ENCODE data around the gene C17orf78.
"Not testable (repeated sequence)": the region's sequence is repeated elsewhere in the genome, so short reads cannot be mapped to it uniquely, and the experiment has no call there.

The C17orf78 gene

DNA sequence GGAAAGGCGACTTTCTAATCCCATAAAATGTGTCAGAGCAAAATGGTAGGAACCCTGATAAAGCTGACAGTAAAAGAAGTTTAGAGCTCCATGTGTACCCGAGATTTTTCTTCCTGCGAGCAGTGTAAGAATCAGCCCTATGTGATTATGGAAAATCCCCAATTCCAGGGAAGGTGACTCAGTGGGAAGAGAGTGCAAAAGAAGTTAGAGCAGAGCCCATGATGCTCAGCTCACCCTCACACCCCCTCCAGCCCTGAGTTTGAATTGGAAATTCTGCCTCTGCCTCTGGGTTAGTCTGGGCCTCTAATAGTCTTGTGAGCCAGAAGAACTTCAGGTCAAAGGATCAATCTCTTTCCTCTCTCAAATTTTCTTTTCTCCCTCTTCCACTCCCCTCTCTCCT lies 12.5 kb downstream of the C17orf78 start:
- ATAC-seq: no peak

DNA sequence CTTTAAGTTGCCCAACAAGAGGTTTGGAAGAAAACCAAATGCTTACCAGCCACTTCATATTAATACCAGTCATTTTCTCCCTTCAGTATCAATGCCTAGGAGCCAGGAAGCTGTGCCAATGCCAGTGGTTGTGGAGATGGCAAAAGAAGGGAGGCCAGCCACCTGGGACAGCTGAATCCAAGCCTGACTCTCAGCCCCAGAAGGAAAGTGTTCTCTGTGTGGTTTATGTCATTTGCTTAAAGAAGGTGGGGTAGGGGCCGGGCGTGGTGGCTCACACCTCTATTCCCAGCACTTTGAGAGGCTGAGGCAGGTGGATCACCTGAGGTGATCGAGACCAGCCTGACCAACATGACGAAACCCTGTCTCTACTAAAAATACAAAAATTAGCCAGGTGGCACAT lies 13.4 kb downstream of the C17orf78 start:
- ATAC-seq: no peak

DNA sequence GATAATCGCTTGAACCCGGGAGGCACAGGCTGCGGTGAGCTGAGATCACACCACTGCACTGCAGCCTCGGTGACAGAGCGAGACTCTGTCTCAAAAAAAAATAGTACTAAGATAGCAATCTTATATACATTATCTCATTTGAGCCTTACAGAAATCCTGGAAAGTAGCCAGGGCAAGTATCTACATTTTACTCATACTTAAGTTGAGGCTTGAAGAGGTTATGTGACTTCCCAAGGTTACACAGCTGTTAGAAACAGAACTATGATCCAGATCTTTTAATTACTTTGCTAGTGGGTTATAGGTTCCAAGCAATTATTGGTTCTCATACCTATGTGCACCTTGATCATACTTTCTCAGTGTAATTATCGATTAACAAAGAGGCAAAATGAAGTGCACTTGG lies 15.4 kb downstream of the C17orf78 start:
- ATAC-seq: no peak

DNA sequence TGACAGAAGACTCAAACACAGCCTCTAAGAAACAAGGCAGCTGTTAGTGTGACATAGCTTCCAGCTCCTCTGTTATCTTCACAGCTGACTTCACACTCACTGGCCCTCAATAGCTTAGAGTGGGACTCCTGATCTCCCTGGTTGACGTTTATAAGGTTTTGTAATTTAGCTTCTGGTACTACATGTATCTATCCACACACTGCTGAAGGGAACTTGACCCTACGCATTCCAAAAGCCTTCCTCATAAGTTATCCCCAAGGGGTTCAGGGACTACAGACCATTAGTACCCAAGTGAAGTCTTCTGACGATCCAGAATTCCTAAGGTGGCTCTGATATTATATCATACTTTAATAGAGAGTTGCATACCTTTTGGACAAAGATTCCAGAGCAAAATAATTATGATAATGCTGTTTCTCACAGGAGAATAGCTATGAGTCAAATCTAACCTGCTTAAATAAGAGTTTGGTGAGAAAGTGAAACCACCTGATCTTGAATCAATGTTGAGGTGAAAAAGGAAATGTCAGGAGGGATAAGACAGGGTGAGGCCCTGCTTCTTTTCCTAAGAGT lies 16.3 kb downstream of the C17orf78 start:
- peak; percentile 65 to 73 for ATAC-seq

DNA sequence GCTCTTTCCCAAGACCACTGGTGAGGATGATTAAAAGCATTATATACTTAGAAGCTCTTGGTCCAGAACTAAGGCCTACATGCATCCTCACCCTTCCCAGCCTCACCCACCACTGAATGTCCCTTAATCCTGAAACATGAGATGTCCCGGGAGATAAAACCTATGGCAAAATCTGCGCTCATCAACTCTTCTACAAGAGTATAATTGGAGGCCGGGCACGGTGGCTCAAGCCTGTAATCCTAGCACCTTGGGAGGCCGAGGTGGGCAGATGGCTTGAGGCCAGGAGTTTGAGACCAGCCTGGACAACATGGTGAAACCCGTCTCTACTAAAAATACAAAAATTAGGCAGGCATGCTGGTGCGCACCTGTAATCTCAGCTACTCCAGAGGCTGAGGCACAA lies 17.6 kb downstream of the C17orf78 start:
- ATAC-seq: no peak

DNA sequence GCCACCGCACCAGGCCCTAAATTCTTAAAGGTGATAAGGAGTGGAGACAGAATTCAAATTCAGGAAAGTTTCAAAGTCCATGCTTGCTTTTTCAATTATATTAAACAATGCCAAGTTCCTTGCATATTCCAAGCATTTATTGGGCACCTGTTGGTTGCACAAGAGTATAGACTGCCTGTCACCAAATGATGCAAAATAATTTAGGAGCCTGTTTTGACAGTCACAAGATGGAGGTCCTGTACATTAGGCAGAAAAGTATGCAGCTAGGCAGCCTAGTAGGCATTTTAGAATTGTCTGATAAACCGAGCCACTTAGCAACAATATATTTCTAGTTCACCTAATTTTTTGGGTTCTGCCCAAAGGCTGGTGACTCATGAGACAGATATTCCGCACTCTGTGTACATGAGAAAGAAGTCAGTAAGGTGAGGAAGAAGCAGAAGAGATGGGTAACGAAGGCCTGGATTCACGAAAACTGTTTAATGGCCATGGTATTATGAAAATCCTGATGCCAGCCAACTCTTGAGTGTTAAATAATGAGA lies 23.5 kb downstream of the C17orf78 start:
- no peak for ATAC-seq

DNA sequence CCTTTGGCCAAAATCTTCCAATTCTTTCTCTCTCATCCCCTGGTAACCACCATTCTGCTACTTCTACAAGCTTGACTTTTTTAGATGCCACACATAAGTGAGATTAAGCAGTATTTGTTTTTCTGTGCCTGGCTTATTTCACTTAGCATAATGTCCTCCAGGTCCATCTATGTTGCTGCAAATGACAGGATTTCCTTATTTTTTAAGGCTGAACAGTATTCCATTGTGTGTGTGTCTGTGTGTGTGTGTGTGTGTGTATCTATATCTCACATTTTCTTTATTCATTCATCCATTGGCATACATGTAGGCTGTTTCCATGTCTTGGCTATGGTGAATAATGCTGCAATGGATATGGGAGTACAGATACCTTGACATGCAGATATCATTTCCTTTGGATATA lies 24.7 kb downstream of the C17orf78 start:
- ATAC-seq: no peak

DNA sequence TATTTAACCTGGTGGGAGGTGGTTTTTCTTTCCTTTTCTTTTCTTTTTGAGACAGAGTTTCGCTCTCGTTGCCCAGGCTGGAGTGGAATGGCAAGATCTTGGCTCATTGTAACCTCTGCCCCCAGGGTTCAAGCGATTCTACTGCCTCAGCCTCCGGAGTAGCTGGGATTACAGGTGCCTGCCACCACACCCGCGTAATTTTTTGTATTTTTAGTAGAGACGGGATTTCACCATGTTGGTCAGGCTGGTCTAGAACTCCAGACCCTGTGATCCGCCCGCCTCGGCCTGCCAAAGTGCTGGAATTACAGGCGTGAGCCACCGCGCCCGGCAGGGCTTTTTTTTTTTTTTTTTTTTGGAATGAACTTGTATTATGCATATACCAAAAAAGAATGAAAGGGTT lies 29.7 kb downstream of the C17orf78 start:
- not testable (repeated sequence) for ATAC-seq

DNA sequence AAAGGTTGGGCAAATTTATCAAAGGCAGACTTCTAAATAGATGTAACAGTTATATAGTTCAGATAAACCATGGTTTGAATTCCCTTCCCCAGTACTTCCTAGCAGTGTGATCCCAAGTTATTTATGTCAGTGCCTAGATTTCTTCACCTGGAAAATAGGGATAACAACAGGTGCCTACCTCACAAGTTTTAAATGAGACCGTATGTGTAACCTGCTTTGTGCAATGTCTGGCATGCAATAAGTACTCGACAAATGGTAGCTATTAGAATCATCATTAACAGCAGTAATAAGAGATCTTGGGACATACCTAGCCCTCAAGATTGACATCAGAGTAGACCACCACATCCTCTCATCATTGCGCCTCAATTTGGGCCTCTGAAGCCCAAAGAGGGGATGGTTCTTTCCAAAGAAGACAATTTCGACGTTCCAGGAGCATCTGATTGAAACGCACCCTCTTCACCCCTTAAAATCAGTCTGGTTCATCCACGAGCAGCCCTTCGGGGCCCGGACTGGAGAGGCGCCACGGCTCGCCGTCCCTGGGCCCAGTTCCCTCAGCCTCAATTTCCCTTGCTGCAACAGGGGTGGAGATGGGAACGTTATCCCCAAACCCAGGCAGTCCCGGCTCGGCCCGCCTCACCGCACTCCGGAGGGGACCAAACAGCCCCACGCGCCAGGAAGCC lies 30.3 kb downstream of the C17orf78 start:
- peak in 1 of 2 donors; percentile 2 for ATAC-seq

DNA sequence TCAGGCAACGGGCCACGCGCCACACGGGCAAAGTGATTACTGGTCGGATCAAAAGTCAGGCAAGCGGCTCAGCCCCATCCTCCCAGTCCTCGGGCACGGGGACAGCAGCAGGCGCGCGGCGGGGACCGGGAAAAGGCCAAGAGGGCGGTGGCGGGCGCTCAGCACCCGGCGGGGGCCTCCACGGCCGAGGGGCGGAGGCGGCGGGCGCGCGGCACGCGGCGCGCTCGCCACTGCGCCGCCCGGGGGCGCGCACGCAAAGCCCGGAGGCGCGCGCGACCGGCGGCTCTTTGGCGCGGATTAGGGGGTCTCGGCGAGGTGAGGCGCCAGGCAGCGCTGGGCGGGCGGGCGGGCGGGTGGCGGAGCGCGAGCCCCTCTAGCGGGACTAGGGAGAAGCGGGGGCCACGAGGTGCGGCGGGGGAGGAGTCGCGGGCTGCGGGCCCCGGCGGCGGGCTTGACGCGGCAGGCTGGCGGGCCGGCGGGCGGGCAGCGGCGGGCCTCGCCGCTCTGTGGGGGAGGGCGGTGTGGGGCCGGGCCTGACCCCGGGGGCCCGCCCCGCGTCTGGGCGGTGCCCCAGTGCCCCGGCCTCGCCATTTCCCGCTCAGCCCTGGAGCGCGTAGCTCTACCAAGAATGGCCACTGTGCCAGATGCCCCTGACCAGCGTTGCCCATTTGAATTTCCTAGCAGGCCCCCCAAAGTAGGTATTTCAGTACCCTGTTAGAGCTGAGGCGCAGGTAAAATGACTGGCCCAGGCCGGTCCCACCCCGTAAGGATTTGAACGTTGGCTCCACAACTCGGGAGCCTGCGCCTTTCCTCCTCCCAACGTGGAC lies 31.1 kb downstream of the C17orf78 start, which contains the start of the genes ACACA and TADA2A:
ACACA (minus strand) TSS at position 202 of the 827 bp plus-strand sequence. CDS start 537 bp downstream, outside the sequence.
TADA2A (plus strand) TSS at position 252 of the 827 bp plus-strand sequence. CDS start 4,480 bp downstream, outside the sequence.
- peak; percentile 93 for ATAC-seq

DNA sequence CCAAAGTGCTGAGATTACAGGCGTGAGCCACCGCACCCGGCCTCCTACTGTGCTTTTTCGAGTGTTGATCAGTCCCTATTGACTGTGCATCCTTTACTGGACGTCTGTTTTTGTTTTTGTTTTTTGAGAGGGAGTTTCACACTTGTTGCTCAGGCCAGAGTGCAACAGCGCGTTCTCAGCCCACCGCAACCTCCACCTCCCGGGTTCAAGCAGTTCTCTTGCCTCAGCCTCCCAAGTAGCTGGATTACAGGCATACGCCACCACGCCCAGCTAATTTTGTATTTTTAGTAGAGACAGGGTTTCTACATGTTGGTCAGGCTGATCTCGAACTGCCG lies 32.3 kb downstream of the C17orf78 start:
- not testable (repeated sequence) for ATAC-seq

DNA sequence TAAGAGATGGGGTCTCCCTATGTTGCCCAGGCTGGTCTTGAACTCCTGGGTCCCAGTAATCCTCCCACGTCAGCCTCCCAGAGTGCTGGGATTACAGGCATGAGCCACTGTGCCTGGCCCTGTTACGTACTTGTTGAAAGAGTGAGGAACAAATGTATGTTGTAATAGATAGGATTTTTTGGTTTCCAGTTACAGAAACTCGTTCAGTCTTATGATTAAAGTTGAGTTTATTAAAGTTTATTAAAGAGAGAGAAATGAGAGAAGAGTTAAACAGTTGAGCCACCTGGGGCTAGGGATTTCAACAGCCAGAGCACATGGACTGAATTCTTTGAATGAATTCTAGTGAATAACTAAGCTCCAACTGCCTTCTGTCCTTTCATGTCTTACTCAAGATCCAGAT lies 34.6 kb downstream of the C17orf78 start:
- no peak for ATAC-seq

DNA sequence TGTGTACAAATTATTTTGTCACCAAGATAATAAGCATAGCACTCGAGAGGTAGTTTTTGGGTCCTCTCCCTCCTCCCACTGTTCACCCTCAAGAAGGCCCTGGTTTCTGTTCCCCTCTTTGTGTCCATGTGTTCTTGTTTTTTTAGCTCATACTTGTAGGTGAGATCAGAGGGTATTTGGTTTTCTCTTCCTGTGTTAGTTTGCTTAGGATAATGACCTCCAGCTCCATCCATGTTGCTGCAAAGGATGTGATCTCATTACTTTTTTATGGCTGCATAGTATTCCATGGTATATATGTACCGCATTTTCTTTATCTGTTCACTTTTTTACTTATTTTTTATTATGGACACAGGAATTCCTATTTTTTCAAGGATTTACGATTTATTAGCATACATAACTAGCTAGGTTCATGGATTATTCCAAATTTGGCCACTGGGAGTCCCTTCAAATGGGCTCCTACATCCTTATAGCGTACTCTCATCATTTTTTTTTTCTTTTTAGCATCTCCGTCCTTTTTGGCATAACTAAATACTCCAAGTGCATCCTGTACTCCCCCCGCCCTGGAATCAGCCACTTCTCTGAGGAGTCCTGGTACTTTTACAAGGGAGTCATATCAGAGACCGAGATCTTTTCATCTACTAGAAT lies 38.2 kb downstream of the C17orf78 start:
- ATAC-seq: no peak

DNA sequence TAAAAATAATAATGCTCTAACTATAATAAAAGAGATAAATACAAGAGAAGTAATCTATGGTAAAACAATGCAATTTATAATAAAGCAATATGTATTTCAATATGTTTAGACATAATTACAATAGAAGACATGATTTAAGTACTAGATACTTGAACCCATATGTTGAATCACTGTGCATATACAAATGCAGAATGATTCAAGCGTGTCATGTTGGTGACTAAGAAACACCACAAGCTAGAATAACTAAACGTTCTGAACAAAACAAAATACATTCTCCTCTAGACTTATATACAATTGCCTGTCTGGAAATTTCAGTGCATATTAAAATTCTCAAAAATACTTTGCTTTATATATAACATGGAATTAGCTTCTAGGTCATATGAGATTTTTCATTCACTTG lies 42.1 kb downstream of the C17orf78 start:
- ATAC-seq: peak in 1 of 2 donors; percentile 82

DNA sequence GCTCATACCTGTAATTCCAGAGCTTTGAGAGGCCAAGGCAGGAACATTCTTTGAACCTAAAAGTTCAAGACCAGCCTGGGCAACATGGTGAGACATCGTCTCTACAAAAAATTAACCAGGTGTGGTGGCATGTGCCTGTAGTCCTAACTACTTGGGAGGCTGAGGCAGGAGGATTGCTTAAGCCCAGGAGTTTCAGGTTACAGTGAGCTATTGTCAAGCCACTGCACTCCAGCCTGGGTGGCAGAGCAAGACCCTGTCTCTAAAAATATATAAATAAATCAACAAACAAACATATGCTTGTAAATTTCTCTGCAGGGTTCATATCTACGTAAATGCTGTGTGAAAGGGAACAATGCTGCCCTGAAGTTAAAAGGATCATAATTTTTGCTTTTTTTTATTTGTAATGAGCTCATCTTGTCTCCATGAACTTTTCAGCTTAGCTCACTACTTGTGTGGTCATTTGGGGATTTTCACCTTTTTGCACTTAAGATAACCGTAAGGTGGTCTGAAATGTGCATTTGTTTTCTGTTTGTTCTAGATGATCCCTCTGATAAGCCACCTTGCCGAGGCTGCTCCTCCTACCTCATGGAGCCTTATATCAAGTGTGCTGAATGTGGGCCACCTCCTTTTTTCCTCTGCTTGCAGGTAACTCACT lies 47.3 kb downstream of the C17orf78 start:
- ATAC-seq: no peak

DNA sequence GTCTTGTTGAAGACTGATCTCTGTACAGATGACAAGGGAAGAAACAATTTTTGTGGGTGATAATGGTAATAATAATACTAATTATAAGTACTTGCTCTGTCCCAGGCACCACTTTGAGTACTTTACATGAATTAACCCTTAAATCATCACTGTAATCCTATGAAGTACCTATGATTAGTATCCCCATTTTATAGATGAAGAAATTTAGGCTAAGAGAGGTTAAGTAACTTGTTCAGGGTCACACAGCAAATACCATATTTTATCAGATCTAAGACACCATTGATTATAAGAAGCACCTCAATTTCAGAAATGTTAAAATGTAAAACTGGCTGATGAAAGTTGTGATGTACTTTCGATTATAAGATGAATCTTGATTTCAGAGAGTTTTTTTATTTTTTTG lies 49.5 kb downstream of the C17orf78 start:
- ATAC-seq: no peak

DNA sequence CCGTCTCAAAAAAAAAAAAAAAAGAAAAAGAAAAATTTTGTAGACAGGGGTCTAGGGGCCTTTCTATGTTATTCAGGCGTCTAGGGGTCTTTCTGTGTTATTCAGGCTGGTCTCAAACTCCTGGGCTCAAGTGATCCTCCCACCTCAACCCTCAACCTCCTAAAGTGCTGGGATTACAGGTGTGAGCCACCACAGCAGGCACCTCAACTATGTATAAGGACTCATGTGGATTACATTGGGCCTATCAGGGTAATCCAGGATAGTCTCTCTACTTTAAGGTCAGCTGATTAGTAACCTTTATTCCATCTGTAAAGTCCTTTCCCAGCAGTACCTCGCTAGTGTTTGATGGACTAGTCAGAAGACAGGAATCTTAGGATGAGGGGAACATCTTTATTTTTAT lies 53.3 kb downstream of the C17orf78 start:
- no peak for ATAC-seq

DNA sequence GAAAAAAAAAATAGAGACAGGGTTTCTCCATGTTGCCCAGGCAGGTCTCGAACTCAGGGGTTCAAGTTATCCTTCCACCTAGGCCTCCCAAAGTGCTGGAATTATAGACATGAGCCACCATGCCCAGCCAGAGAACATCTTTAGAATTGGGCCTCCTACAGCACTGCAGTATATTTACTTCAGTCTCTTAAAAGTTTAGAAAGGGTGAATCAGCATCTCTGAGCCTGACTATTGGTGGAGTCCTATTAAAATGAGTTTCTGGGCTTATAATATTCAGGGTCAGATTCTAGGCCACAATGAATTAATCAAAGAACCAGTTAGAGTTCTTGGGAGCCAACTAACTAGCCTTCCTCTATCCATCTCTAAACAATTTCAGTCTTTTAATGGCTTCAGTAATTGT lies 53.7 kb downstream of the C17orf78 start:
- peak in 1 of 2 donors; percentile 18 for ATAC-seq

DNA sequence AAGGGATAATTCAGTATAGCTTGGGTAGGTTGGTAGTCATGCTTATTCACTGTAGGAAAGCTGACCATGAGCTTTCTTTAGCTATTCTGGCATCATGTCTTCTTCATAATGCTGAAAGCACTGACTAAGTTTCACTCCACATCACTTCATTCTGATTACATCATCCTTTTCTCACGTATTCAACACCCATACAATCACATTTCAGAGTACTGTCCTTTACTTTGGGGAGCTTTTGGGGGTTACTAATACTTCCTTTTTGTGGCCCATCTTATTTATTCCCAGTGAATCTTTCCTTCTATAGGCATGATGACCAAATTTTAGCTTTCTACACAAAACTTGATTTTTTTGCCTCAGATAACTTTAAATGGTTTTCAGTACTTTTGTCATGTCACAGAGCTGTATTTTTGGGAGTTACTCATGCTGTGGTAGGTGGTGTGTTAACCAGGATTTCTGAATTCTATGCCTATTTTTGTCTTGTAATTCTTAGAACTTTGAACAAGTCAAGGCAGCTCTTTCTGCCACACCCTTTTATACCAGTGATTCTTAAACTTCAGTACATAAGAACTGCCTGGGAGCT lies 54.4 kb downstream of the C17orf78 start:
- peak; percentile 87 to 89 for ATAC-seq

DNA sequence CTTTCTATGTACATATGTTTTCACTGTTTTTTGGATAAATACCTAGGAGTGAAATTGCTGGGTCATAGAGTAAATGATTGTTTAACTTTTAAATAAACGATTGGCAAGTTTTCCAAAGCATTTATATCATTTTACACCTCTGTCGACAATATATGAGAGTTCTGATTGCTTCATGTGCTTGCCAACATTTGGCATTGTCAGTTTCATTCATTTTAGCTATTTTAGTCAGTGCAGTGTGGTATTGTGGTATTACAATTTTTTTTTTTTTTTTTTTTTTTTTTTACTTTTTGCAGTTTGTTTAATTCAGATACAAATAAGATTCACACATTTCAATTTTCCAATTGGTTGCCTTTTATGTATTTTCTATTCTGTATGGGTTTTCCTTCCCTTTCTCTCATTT lies 56.9 kb downstream of the C17orf78 start:
- ATAC-seq: no peak

DNA sequence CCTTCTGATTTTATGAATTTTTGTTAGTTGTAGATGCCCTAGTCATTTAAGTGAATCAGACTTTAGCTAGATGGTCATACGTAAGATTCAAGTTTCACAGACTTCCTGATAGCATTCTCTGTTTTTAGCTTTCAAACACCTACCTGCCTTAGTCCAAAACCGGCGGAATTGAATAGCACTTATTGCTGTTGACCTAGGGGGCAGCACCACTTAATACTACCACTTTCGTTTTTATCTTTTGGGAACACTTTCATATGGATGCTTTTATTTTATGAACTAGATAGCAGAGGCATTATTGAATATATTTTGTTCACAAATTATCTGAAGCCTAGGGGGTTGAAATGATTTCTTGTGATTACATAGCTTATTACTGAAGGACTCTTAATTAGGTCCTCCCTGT lies 62.4 kb downstream of the C17orf78 start:
- no peak for ATAC-seq

DNA sequence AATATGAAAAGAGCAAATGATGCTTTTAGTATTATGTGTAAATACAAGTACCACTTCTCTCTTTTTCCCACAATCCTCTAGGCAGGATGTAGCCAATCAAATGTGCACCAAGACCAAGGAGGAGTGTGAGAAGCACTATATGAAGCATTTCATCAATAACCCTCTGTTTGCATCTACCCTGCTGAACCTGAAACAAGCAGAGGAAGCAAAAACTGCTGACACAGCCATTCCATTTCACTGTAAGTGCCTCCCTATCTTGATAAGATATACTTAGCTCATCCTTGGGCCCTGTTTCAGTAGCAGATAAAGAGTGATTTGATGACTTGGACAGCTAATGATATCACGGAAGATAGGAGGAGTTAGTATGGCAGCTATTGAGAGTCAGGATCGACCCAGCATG lies 64.6 kb downstream of the C17orf78 start:
- no peak for ATAC-seq

Data from activated CD4-positive, CD25-positive, alpha-beta regulatory T cell treated with anti-CD3 and anti-CD28 coated beads, Interleukin-2, amount 50 U/mL, for 24 hours (primary cell).